H1 (cell line): Measurements from ENCODE around the gene TGFB1I1. TPM values are rescaled to one million over a fixed set of nuclear protein-coding genes. Genes with fewer than 3 reads are reported as not detected.

ENCODE experiments used
- CTCF ChIA-PET: fragments of 300-600 bp; sonication (Branson Sonifier 250); formaldehyde crosslinking; loops from one replicate; lab custom pipeline; 2021; ENCODE audit not compliant: partially characterized antibody; lab: Charles Lee
- POLR2A ChIA-PET: fragments of 300-600 bp; sonication (Branson Sonifier 250); formaldehyde crosslinking; loops from one replicate; lab custom pipeline; 2021; ENCODE audit warnings: inconsistent platforms; ENCODE audit not compliant: partially characterized antibody; lab: Charles Lee
- DNase-seq, 2 experiments: peaks; one replicate each; pipeline versions ENCODE4 v3.0.0 to v3.0.0-alpha.2; 2010 to 2022; ENCODE audit warnings: low spot score in 2 of 2, low read depth in 1 of 2, mixed read lengths in 1 of 2
- FAIRE-seq: peaks from 2 replicates; lab custom pipeline; 2011; peaks lifted over from hg19 to GRCh38; lab: Jason Lieb, UNC
- H2AFZ ChIP-seq: 2 replicates; pipeline ENCODE4 v1.8.1; 2012; ENCODE audit warnings: low read length, inconsistent platforms
- H2AK5ac ChIP-seq: 2 replicates; pipeline ENCODE4 v1.6.1; 2013; ENCODE audit warnings: low read depth, low read length
- H2BK120ac ChIP-seq: replicated peaks from 2 replicates; pipeline ENCODE3; 2013; ENCODE audit warnings: low read depth, low read length, inconsistent platforms
- H2BK12ac ChIP-seq: 2 replicates; pipeline ENCODE4 v1.6.1; 2013; ENCODE audit warnings: low read depth, low read length
- H2BK15ac ChIP-seq: 2 replicates; pipeline ENCODE4 v1.6.1; 2013; ENCODE audit warnings: low read length
- H2BK20ac ChIP-seq: 2 replicates; pipeline ENCODE4 v1.6.1; 2013; ENCODE audit warnings: low read length
- H2BK5ac ChIP-seq: 2 replicates; pipeline ENCODE4 v1.6.1; 2013; ENCODE audit warnings: low read depth, low read length
- H3K14ac ChIP-seq: 2 replicates; pipeline ENCODE4 v1.6.1; 2013; ENCODE audit warnings: inconsistent platforms; ENCODE audit not compliant: insufficient read length
- H3K18ac ChIP-seq: 2 replicates; pipeline ENCODE4 v1.6.1; 2013; ENCODE audit warnings: low read length; ENCODE audit errors: extremely low read depth
- H3K23ac ChIP-seq: 2 replicates; pipeline ENCODE4 v1.6.1; 2013; ENCODE audit warnings: inconsistent platforms; ENCODE audit not compliant: insufficient read length
- H3K23me2 ChIP-seq: 2 replicates; pipeline ENCODE4 v1.6.1; 2013; ENCODE audit warnings: low read depth, low read length
- H3K27ac ChIP-seq: 2 replicates; pipeline ENCODE4 v1.6.1; 2011; ENCODE audit warnings: low read depth, low read length, inconsistent platforms
- H3K27me3 ChIP-seq, 4 experiments: replicated peaks in 1 of 4; 1 replicate in 1 of 4; 2 replicates in 3 of 4; pipeline versions ENCODE4 v1.6.1 to v1.8.1; 2011 to 2013; ENCODE audit warnings: low read length in 3 of 4, mild to moderate bottlenecking in 3 of 4, inconsistent platforms in 2 of 4, mixed read lengths in 2 of 4, moderate library complexity in 1 of 4; ENCODE audit not compliant: control insufficient read depth in 3 of 4, insufficient read depth in 3 of 4; ENCODE audit errors: extremely low read depth in 1 of 4
- H3K36me3 ChIP-seq, 4 experiments: 2 replicates each; pipeline versions ENCODE4 v1.6.1 to v1.8.1; 2011 to 2013; ENCODE audit warnings: mild to moderate bottlenecking in 4 of 4, low read length in 3 of 4, moderate library complexity in 2 of 4, control low read depth in 1 of 4, inconsistent platforms in 1 of 4; ENCODE audit not compliant: insufficient read depth in 4 of 4, control insufficient read depth in 2 of 4
- H3K4ac ChIP-seq: replicated peaks from 2 replicates; pipeline ENCODE3; 2013; ENCODE audit warnings: low read length, low read depth, mixed read lengths, inconsistent platforms; ENCODE audit not compliant: insufficient read length
- H3K4me1 ChIP-seq, 4 experiments: replicated peaks in 1 of 4; 1 replicate in 1 of 4; 2 replicates in 3 of 4; pipeline versions ENCODE4 v1.6.1 to v1.8.1; 2011 to 2013; ENCODE audit warnings: low read length in 3 of 4, inconsistent platforms in 2 of 4, mixed read lengths in 1 of 4; ENCODE audit not compliant: insufficient read depth in 4 of 4, control insufficient read depth in 3 of 4
- H3K4me2 ChIP-seq, 2 experiments: 2 replicates each; pipeline versions ENCODE4 v1.6.1 to v1.8.1; 2011 to 2013; ENCODE audit warnings: low read depth in 2 of 2, low read length in 2 of 2, control low read depth in 1 of 2, inconsistent platforms in 1 of 2, mild to moderate bottlenecking in 1 of 2; ENCODE audit not compliant: insufficient read depth in 1 of 2
- H3K4me3 ChIP-seq, 4 experiments: fragments of 200-600, 300-600 bp in 1 of 4; sonication (generic), shearing (Covaris generic), sonication (Bioruptor Twin) in 1 of 4; 2 replicates each; pipeline versions ENCODE4 v1.5.1 to v1.8.1; 2011 to 2016; ENCODE audit warnings: low read length in 4 of 4, low read depth in 3 of 4, control low read depth in 2 of 4, inconsistent platforms in 2 of 4, mild to moderate bottlenecking in 2 of 4, mixed read lengths in 1 of 4, moderate library complexity in 1 of 4; ENCODE audit not compliant: insufficient read depth in 2 of 4; ENCODE audit errors: extremely low read depth in 1 of 4
- H3K56ac ChIP-seq: replicated peaks from 2 replicates; pipeline ENCODE3; 2013; ENCODE audit warnings: low read depth, mild to moderate bottlenecking, mixed read lengths, low read length, inconsistent platforms; ENCODE audit not compliant: insufficient read length
- H3K79me1 ChIP-seq: 2 replicates; pipeline ENCODE4 v1.6.1; 2013; ENCODE audit warnings: low read depth, low read length, control low read depth
- H3K79me2 ChIP-seq, 2 experiments: 2 replicates each; pipeline versions ENCODE4 v1.6.1 to v1.8.1; 2012 to 2013; ENCODE audit warnings: low read length in 2 of 2, mild to moderate bottlenecking in 2 of 2, inconsistent platforms in 1 of 2; ENCODE audit not compliant: insufficient read depth in 2 of 2, control insufficient read depth in 1 of 2
- H3K9ac ChIP-seq, 4 experiments: replicated peaks in 1 of 4; 1 replicate in 1 of 4; 2 replicates in 3 of 4; pipeline versions ENCODE4 v1.6.1 to v1.8.1; 2011 to 2013; ENCODE audit warnings: low read depth in 3 of 4, low read length in 3 of 4, control low read depth in 2 of 4, mild to moderate bottlenecking in 2 of 4, moderate library complexity in 2 of 4, inconsistent platforms in 1 of 4; ENCODE audit errors: extremely low read depth in 1 of 4
- H3K9me3 ChIP-seq, 2 experiments: 2 replicates each; pipeline versions ENCODE4 v1.6.1 to v1.8.1; 2012 to 2013; ENCODE audit warnings: mild to moderate bottlenecking in 2 of 2, moderate library complexity in 2 of 2, control low read depth in 1 of 2, inconsistent platforms in 1 of 2, low read depth in 1 of 2, low read length in 1 of 2, mixed read lengths in 1 of 2; ENCODE audit not compliant: insufficient read depth in 2 of 2
- H4K20me1 ChIP-seq, 2 experiments: replicated peaks in 1 of 2; 2 replicates each; pipeline versions ENCODE3 to v1.8.1; 2011 to 2013; ENCODE audit warnings: inconsistent platforms in 2 of 2, low read length in 2 of 2, mild to moderate bottlenecking in 1 of 2; ENCODE audit not compliant: insufficient read depth in 2 of 2, control insufficient read depth in 1 of 2
- H4K5ac ChIP-seq: 2 replicates; pipeline ENCODE4 v1.6.1; 2013; ENCODE audit warnings: low read length, low read depth, mixed read lengths, inconsistent platforms; ENCODE audit not compliant: insufficient read length
- H4K8ac ChIP-seq: 2 replicates; pipeline ENCODE4 v1.8.0; 2013; ENCODE audit warnings: mild to moderate bottlenecking, moderate library complexity, low read length, inconsistent platforms; ENCODE audit not compliant: insufficient read depth; ENCODE audit errors: extremely low read depth
- H4K91ac ChIP-seq: replicated peaks from 2 replicates; pipeline ENCODE3; 2013; ENCODE audit warnings: low read length, mixed read lengths, inconsistent platforms; ENCODE audit not compliant: insufficient read length
- ATF2 ChIP-seq: IDR thresholded peaks from 2 replicates; pipeline ENCODE4 v1.6.1; 2012; ENCODE audit warnings: low read length, inconsistent platforms
- CHD1 ChIP-seq: IDR thresholded peaks from 2 replicates; pipeline ENCODE4 v1.6.1; 2012; ENCODE audit warnings: low read depth, low read length, improper control_type of control experiment
- CTCF ChIP-seq, 3 experiments: IDR thresholded peaks; 1 replicate in 2 of 3; 2 replicates in 1 of 3; pipeline versions ENCODE4 v1.5.1 to v1.6.1; 2011; ENCODE audit warnings: low read length in 3 of 3, mild to moderate bottlenecking in 3 of 3, inconsistent platforms in 2 of 3, low read depth in 1 of 3, moderate library complexity in 1 of 3; ENCODE audit not compliant: insufficient read depth in 1 of 3; ENCODE audit errors: control extremely low read depth in 1 of 3
- GABPA ChIP-seq: IDR thresholded peaks from 2 replicates; pipeline ENCODE4 v1.6.1; 2011; ENCODE audit warnings: mild to moderate bottlenecking, low read length, moderate library complexity, borderline replicate concordance; ENCODE audit not compliant: insufficient read depth
- HDAC6 ChIP-seq: IDR thresholded peaks from one replicate; pipeline ENCODE4 v1.7.1; 2012; ENCODE audit warnings: low read depth, mild to moderate bottlenecking, inconsistent platforms, low read length, moderate library complexity
- KDM4A ChIP-seq: IDR thresholded peaks from one replicate; pipeline ENCODE4 v1.7.1; 2012; ENCODE audit warnings: low read depth, mild to moderate bottlenecking, moderate library complexity, low read length, inconsistent platforms; ENCODE audit not compliant: severe bottlenecking
- POU5F1 ChIP-seq: IDR thresholded peaks from 2 replicates; pipeline ENCODE4 v1.6.1; 2011; ENCODE audit warnings: low read depth, mild to moderate bottlenecking, low read length, moderate library complexity
- ZNF274 ChIP-seq: IDR thresholded peaks from 2 replicates; pipeline ENCODE4 v1.7.0; 2012; ENCODE audit warnings: low read length, borderline replicate concordance; ENCODE audit errors: extremely low read depth
- WGBS, 2 experiments: shearing (Covaris generic) in 1 of 2; methylation state at CpG; one replicate each; pipeline versions ENCODE4 v1.1.6 to v1.1.7; 2013 to 2015; ENCODE audit warnings: low lambda C conversion rate in 2 of 2, mixed read lengths in 2 of 2, inconsistent platforms in 1 of 2, low coverage in 1 of 2, missing lambda C conversion rate in 1 of 2; ENCODE audit not compliant: insufficient replicate concordance in 2 of 2, insufficient coverage in 1 of 2, insufficient read length in 1 of 2; ENCODE audit errors: extremely low coverage in 1 of 2, missing lambda C conversion rate in 1 of 2; 5-methylcytosine and 5-hydroxymethylcytosine counted together
- polyA plus RNA-seq, 7 experiments: library from polyadenylated mRNA; depleted of rRNA in 3 of 7; stranded (reverse) in 5 of 7; unstranded in 2 of 7; fragments of >200 nt in 5 of 7; fragments of 200-250 nt in 2 of 7; gene quantifications; 1 replicate in 5 of 7; 2 replicates in 1 of 7; 4 replicates in 1 of 7; pipeline versions ENCODE4 v1.2.1 to v1.2.3, GENCODE V29; 2011 to 2013; ENCODE audit warnings: missing spikeins in 2 of 7, mixed read lengths in 2 of 7
- total RNA-seq: library from RNA; stranded (reverse); fragmentation: NEBNext Ultra II Directional; extraction: Animal tissue kit (Norgen Biotek cat#: 25700); gene quantifications from 2 replicates; pipeline ENCODE4 v1.2.1, GENCODE V29; 2021

TGFB1I1 gene
- total and polyA plus RNA-seq, 2 of the 8 experiments (the other 6 are each of a cell fraction or from before 2014, with no cell fraction given) = 5.6 to 5.8 TPM

GRCh38 chr16:31428279-31428597 lies 43.7 kb upstream of the TGFB1I1 start, which contains the start of gene COX6A2:
Gene COX6A2 (minus strand): TSS chr16:31428360. CDS start chr16:31428325, 35 bp downstream.
- Histone ChIP-seq H3K18ac (no peak within 1 kb of the TSS; the same call in 1 of the 2 replicates), H3K4me3 (peak within 1 kb of the TSS in 3 of 4 experiments; percentile 2 to 50 (median 15); a peak in 5 of 8 replicates), H2BK120ac (no peak within 1 kb of the TSS), H3K4ac (no peak within 1 kb of the TSS), H2AK5ac (no peak within 1 kb of the TSS), H3K4me1 (no peaks in the 10 kb centered on the region; a peak in 2 of 7 replicates), H3K79me1 (no peaks in the 10 kb centered on the region), H3K79me2 (no peaks in the 10 kb centered on the region), H4K20me1 (no peaks in the 10 kb centered on the region), H4K8ac (peak within 1 kb of the TSS; percentile 81; the same call in 1 of the 2 replicates), H3K36me3 (no peaks in the 10 kb centered on the region), H2BK20ac (no peak within 1 kb of the TSS), H3K23ac (no peak within 1 kb of the TSS), H2AFZ (peak within 1 kb of the TSS; percentile 7; the same call in 1 of the 2 replicates), H3K9ac (no peak within 1 kb of the TSS), H3K14ac (no peak within 1 kb of the TSS), H3K23me2 (peaks cover 2% of the 10 kb centered on the region; the same call in 1 of the 2 replicates), H4K91ac (no peak within 1 kb of the TSS), H2BK15ac (no peak within 1 kb of the TSS), H4K5ac (no peak within 1 kb of the TSS), H3K4me2 (peak within 1 kb of the TSS; percentile 54 to 57), H2BK12ac (peak within 1 kb of the TSS; percentile 27; the same call in 1 of the 2 replicates), H2BK5ac (no peak within 1 kb of the TSS), H3K9me3 (peaks cover 5 to 6% of the 10 kb centered on the region in 2 experiments), H3K56ac (no peak within 1 kb of the TSS), H3K27ac (no peak within 1 kb of the TSS), H3K27me3 (peaks cover 5 to 25% (median 24%) of the 10 kb centered on the region in 4 experiments)
- DNase-seq (no peak), FAIRE-seq (no peak)
- WGBS, 2 experiments = 70% methylated on average over 7 of the region's 7 CpGs; no CpG with 5 or more reads in 1 of the 2 experiments
- CTCF ChIA-PET = interaction anchor here (1.1 to 5.8 kb wide), 4 partner anchors 14 to 95 kb away, joined by 4 to 36 read pairs (median 4); partner anchors contain the start of gene ZNF843
- POLR2A ChIA-PET = interaction anchor here (2.1 to 2.5 kb wide), 2 partner anchors 30 to 248 kb away, joined by 5 to 10 read pairs; partner anchors contain the start of gene FUS
- TF ChIP-seq CTCF (IDR thresholded peaks at IDR 0.05; ENCODE audit: control extremely low read depth in 1 of 3, insufficient read depth in 1 of 3, low read depth in 1 of 3, low read length in 3 of 3) (no peak), ATF2 (no peak), HDAC6 (no peak), ZNF274 (no peak), KDM4A (no peak), POU5F1 (no peak), GABPA (no peak), CHD1 (no peak)
